Caco-2 (cell line): Measurements from ENCODE around the gene PXYLP1. TPM values are rescaled to one million over a fixed set of nuclear protein-coding genes. Genes with fewer than 3 reads are reported as not detected.

Experiments used
- BruUV-seq: library from RNA; stranded (reverse); fragments of 400-500 nt; replicated peaks from 2 replicates; lab custom pipeline; 2021; lab: Mats Ljungman, UMichigan
- CTCF ChIA-PET: fragments of 300-600 bp; sonication (Branson Sonifier 250); formaldehyde crosslinking; loops from one replicate; lab custom pipeline; 2022; ENCODE audit warnings: antibody characterized with exemption; lab: Charles Lee
- POLR2A ChIA-PET: fragments of 300-600 bp; sonication (Branson Sonifier 250); formaldehyde crosslinking; loops from one replicate; lab custom pipeline; 2022; ENCODE audit warnings: antibody characterized with exemption; lab: Charles Lee
- DNase-seq, 2 experiments: peaks; one replicate each; pipeline versions ENCODE4 v3.0.0 to v3.0.0-alpha.2; 2020 to 2022
- H3K27me3 ChIP-seq: replicated peaks from 2 replicates; pipeline ENCODE4 v1.6.0; 2011; ENCODE audit warnings: low read length; ENCODE audit not compliant: control insufficient read depth, insufficient read depth
- H3K36me3 ChIP-seq: 2 replicates; pipeline ENCODE4 v1.5.1; 2011; ENCODE audit warnings: low read length; ENCODE audit not compliant: control insufficient read depth, insufficient read depth
- H3K4me1 ChIP-seq: fragments of 250-450 bp; sonication (Bioruptor Pico); 2 replicates; pipeline ENCODE4 v1.5.1; 2020; ENCODE audit warnings: mild to moderate bottlenecking
- H3K4me3 ChIP-seq: 2 replicates; pipeline ENCODE4 v1.5.1; 2011; ENCODE audit warnings: low read depth, mild to moderate bottlenecking, control low read depth, low read length
- H3K9me3 ChIP-seq: fragments of 250-450 bp; sonication (Bioruptor Pico); 2 replicates; pipeline ENCODE4 v1.5.1; 2020; ENCODE audit warnings: mild to moderate bottlenecking, moderate library complexity
- H3K27ac Mint-ChIP-seq: one replicate; pipeline ENCODE4 v1.8.0; 2022; ENCODE audit warnings: mixed read lengths; ENCODE audit not compliant: unreplicated experiment
- H3K27me3 Mint-ChIP-seq: one replicate; pipeline ENCODE4 v1.8.0; 2022; ENCODE audit warnings: mixed read lengths; ENCODE audit not compliant: insufficient read depth, unreplicated experiment
- H3K36me3 Mint-ChIP-seq: one replicate; pipeline ENCODE4 v1.8.0; 2022; ENCODE audit warnings: mild to moderate bottlenecking, mixed read lengths; ENCODE audit not compliant: insufficient read depth, unreplicated experiment
- H3K4me1 Mint-ChIP-seq: one replicate; pipeline ENCODE4 v1.8.0; 2022; ENCODE audit warnings: low read depth, mixed read lengths; ENCODE audit not compliant: unreplicated experiment
- H3K4me3 Mint-ChIP-seq: one replicate; pipeline ENCODE4 v1.8.0; 2022; ENCODE audit warnings: mild to moderate bottlenecking, moderate library complexity, mixed read lengths; ENCODE audit not compliant: unreplicated experiment
- H3K9me3 Mint-ChIP-seq: one replicate; pipeline ENCODE4 v1.8.0; 2022; ENCODE audit warnings: mixed read lengths; ENCODE audit not compliant: unreplicated experiment
- intact Hi-C: fragments of 100-400 bp; cut with micrococcal nuclease; formaldehyde crosslinking; loops from one replicate; pipeline ENCODE4 v1.10.0; 2022; ENCODE audit not compliant: unreplicated experiment
- total RNA-seq: library from RNA; stranded (reverse); gene quantifications from 2 replicates; pipeline ENCODE4 v1.2.3, GENCODE V29; 2022
- TF ChIP-seq, protein P1 (sequence below), 2 experiments: fragments of 200-600 bp in 1 of 2; IDR thresholded peaks; 1 replicate in 1 of 2; 2 replicates in 1 of 2; pipeline versions ENCODE4 v1.5.1 to v1.8.0; 2011 to 2022; ENCODE audit warnings: antibody characterized with exemption in 1 of 2, control low read depth in 1 of 2, inconsistent platforms in 1 of 2, low read depth in 1 of 2, low read length in 1 of 2, mild to moderate bottlenecking in 1 of 2, moderate library complexity in 1 of 2; ENCODE audit not compliant: insufficient read depth in 1 of 2, severe bottlenecking in 1 of 2, unreplicated experiment in 1 of 2

The PXYLP1 gene
- total RNA-seq, 1 experiment from 2014 or later: 24.6 TPM

DNA sequence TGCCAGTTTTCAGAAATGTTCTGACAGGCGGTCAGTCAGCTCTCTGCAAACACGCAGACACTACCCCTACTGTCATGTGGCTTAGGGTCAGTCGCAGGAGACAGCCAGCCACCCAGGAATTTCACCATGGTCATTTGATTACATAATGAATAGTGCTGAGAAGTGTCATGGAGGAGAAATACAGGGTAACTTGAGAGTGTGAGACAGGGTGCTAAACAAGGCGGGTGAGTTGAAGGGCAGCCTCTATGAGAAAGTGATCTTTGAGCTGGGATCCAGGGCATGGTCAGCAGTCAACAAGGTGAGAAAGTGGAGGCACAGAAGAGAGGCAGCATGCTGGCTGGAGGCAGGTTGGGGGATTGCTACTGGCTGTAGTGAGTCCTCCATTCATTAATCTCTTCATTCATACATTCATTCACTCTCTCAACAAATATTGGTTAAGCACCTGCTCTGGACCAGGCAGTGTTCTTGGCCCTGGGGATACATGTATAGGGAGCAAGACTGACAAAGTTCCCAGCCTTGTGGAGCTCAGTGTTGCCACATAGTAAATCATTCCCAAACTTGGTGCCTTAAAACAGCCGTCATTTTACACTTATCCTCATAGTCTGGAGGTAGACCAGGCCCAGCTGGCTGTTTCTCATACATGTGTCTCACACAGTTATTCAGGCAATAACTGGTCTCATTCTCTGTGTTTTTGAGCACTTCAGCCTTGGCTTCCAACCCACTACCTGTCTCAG, 14.8 kb downstream of the PXYLP1 start:
- intact Hi-C loops: no loop called here
- ChIA-PET POLR2A (no interaction called here), CTCF (interaction anchor here (1.4 kb wide), 1 partner anchor 15 kb away, joined by 5 read pairs; the partner anchor contains the start of gene PXYLP1)
- no peak for DNase-seq
- Mint-ChIP-seq H3K36me3 (no peaks in the 10 kb centered on the region), H3K4me3 (no peak overlapping the region), H3K4me1 (no peaks in the 10 kb centered on the region), H3K27ac (no peak overlapping the region), H3K27me3 (no peaks in the 10 kb centered on the region), H3K9me3 (no peaks in the 10 kb centered on the region)
- Histone ChIP-seq H3K9me3 (no peaks in the 10 kb centered on the region), H3K27me3 (no peaks in the 10 kb centered on the region), H3K36me3 (no peaks in the 10 kb centered on the region), H3K4me3 (no peak overlapping the region), H3K4me1 (no peaks in the 10 kb centered on the region)
- BruUV-seq: no TSS peak
- TF ChIP-seq, protein P1, sequence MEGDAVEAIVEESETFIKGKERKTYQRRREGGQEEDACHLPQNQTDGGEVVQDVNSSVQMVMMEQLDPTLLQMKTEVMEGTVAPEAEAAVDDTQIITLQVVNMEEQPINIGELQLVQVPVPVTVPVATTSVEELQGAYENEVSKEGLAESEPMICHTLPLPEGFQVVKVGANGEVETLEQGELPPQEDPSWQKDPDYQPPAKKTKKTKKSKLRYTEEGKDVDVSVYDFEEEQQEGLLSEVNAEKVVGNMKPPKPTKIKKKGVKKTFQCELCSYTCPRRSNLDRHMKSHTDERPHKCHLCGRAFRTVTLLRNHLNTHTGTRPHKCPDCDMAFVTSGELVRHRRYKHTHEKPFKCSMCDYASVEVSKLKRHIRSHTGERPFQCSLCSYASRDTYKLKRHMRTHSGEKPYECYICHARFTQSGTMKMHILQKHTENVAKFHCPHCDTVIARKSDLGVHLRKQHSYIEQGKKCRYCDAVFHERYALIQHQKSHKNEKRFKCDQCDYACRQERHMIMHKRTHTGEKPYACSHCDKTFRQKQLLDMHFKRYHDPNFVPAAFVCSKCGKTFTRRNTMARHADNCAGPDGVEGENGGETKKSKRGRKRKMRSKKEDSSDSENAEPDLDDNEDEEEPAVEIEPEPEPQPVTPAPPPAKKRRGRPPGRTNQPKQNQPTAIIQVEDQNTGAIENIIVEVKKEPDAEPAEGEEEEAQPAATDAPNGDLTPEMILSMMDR (IDR thresholded peaks at IDR 0.05; ENCODE audit: insufficient read depth in 1 of 2, low read depth in 1 of 2, low read length in 1 of 2, severe bottlenecking in 1 of 2, unreplicated experiment in 1 of 2): no peak

DNA sequence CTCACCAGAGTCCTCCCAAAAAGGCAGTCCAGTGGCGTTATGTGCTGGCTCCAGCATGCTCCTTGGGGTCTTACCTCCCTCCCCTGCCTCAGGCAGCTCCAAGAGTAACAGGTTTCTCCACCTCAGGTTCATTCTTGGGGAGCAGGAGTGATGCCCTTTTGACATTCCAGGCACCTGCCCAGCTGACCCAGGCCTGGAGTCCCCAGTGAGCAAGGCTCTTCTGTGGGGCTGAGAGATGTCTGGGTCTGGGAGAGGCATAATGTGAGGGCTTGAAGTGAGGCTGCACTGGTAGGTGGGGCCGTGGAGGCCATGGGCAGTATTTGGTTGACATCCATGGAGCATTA, 15.3 kb downstream of the PXYLP1 start:
- TF ChIP-seq, protein P1 (IDR thresholded peaks at IDR 0.05; ENCODE audit: insufficient read depth in 1 of 2, low read depth in 1 of 2, low read length in 1 of 2, severe bottlenecking in 1 of 2, unreplicated experiment in 1 of 2): no peak
- Mint-ChIP-seq H3K9me3 (no peaks in the 10 kb centered on the region), H3K4me3 (no peak overlapping the region), H3K27ac (no peak overlapping the region), H3K4me1 (no peaks in the 10 kb centered on the region), H3K27me3 (no peaks in the 10 kb centered on the region), H3K36me3 (peaks cover under 1% of the 10 kb centered on the region)
- CTCF ChIA-PET: interaction anchor here (1.4 kb wide), 1 partner anchor 15 kb away, joined by 5 read pairs; the partner anchor contains the start of gene PXYLP1
- Histone ChIP-seq H3K4me3 (no peak overlapping the region), H3K27me3 (no peaks in the 10 kb centered on the region), H3K36me3 (no peaks in the 10 kb centered on the region), H3K4me1 (no peaks in the 10 kb centered on the region), H3K9me3 (no peaks in the 10 kb centered on the region)
- BruUV-seq: no TSS peak
- intact Hi-C loops: no loop called here
- no peak for DNase-seq
- POLR2A ChIA-PET: no interaction called here

DNA sequence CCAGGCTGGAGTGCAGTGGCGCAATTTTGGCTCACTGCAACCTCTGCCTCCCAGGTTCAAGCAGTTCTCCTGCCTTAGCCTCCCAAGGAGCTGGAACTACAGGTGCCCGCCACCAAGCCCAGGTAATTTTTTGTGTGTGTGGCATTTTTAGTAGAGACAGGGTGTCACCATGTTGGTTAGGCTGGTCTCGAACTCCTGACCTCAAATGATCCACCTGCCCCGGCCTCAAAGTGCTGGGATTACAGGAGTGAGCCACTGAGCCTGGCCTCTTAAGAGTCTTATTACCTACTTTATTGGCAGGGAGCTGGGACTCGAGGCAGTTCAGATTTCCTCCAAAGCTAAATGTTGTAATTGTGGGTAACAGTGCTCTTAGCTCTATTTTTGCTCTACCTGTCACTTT, 16.4 kb downstream of the PXYLP1 start:
- POLR2A ChIA-PET: no interaction called here
- no TSS peak for BruUV-seq
- TF ChIP-seq, protein P1 (IDR thresholded peaks at IDR 0.05; ENCODE audit: insufficient read depth in 1 of 2, low read depth in 1 of 2, low read length in 1 of 2, severe bottlenecking in 1 of 2, unreplicated experiment in 1 of 2): no peak
- intact Hi-C loops: no loop called here
- Histone ChIP-seq H3K9me3 (no peaks in the 10 kb centered on the region), H3K27me3 (no peaks in the 10 kb centered on the region), H3K4me3 (no peak overlapping the region), H3K36me3 (no peaks in the 10 kb centered on the region), H3K4me1 (no peaks in the 10 kb centered on the region)
- H3K9me3 Mint-ChIP-seq: no peaks in the 10 kb centered on the region
- H3K4me3 Mint-ChIP-seq: no peak overlapping the region
- no peak overlapping the region for H3K27ac Mint-ChIP-seq
- CTCF ChIA-PET: interaction anchor here (1.0 kb wide), 1 partner anchor 64 kb away, joined by 3 read pairs; no protein-coding TSS in a partner anchor
- peaks cover 6% of the 10 kb centered on the region for H3K36me3 Mint-ChIP-seq
- no peaks in the 10 kb centered on the region for H3K4me1 Mint-ChIP-seq
- H3K27me3 Mint-ChIP-seq: no peaks in the 10 kb centered on the region
- DNase-seq: no peak
